MM.1S (cell line): ENCODE results near the gene HPCAL1.

Source experiments
- CTCF ChIP-seq: fragments of 300-600 bp; sonication (generic); IDR thresholded peaks from 2 replicates; pipeline ENCODE4 v1.5.1; 2016; ENCODE audit warnings: antibody characterized with exemption, low read length, mixed read lengths
- EZH2 ChIP-seq: fragments of 300-600 bp; sonication (generic); optimal IDR thresholded peaks from 2 replicates; pipeline ENCODE3; 2017; ENCODE audit warnings: low read depth, mild to moderate bottlenecking, antibody characterized with exemption, low read length, mixed read lengths
- EZH2phosphoT487 ChIP-seq: fragments of 300-600 bp; sonication (generic); IDR thresholded peaks from 2 replicates; pipeline ENCODE4 v1.6.1; 2018; ENCODE audit warnings: antibody characterized with exemption, low read length

- TF ChIP-seq EZH2phosphoT487 = no peak
- TF ChIP-seq CTCF = no peak
- no peak for TF ChIP-seq EZH2
Measured at GRCh38 chr2:10329880-10330699, 27.4 kb downstream of the HPCAL1 start.
